Skeletal muscle cell (primary cell): ENCODE measurements around the gene DOK7.

Source experiments
- DNase-seq: peaks from one replicate; pipeline ENCODE4 v3.0.0-alpha.2; 2010; ENCODE audit warnings: low read depth
- H3K4me3 ChIP-seq: 2 replicates; pipeline ENCODE4 v1.5.1; 2011; ENCODE audit warnings: low read depth, mild to moderate bottlenecking, control low read depth, low read length, moderate library complexity

The DOK7 gene

DNA sequence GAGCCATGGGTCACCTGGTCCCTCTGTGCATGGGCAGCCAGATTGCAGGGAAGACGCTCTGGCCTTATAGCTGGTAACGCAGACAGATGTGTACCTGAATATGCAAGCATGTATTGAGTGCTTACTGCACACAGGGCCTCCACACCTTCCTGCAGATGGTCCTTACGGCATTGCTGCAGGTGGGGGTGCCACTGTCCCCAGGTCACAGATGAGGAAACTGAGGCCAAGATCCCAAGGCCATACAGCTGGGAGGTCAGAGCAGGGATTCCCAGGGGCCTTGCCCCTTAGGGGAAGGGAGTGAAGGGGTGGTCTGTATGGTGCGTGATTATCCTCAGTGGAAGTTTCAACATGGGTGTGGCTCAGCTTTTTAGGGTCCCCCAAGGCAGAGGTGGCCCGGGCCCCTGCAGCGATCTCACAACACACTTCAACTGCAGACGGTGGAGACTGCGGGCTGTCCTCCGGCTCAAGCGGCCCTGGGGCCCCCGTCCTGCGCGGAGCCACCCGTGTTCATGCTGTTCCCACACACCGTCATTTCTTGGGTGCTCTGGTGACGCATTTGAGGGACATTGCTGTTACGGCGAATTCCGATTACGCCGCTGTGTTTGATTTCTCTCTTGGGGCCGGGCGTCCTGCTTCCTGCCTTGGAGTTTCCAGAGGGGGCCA is 8.1 kb downstream of the DOK7 start:
- H3K4me3 ChIP-seq, result no peak overlapping the region
- DNase-seq, result no peak

DNA sequence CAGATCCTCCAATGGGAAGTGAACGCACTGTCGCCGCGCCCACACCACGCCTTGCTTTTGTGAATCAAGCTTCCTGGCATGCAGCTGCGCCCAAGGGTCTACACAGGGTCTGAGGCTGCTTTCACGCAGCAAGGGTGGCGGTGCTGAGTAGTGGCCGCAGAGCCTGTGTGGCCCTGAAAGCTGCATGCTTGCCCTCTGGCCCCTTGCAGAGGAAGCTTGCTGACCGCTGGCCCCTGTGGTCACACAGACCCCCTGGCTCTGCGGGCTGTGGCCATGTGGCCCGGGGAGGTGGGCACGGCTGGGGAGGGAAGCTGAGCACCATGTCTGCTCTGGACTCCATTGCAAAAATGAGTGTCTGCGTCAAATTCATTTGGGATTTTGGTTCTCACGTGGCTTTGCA is 8.8 kb downstream of the DOK7 start:
- no peak for DNase-seq
- no peak overlapping the region for H3K4me3 ChIP-seq

DNA sequence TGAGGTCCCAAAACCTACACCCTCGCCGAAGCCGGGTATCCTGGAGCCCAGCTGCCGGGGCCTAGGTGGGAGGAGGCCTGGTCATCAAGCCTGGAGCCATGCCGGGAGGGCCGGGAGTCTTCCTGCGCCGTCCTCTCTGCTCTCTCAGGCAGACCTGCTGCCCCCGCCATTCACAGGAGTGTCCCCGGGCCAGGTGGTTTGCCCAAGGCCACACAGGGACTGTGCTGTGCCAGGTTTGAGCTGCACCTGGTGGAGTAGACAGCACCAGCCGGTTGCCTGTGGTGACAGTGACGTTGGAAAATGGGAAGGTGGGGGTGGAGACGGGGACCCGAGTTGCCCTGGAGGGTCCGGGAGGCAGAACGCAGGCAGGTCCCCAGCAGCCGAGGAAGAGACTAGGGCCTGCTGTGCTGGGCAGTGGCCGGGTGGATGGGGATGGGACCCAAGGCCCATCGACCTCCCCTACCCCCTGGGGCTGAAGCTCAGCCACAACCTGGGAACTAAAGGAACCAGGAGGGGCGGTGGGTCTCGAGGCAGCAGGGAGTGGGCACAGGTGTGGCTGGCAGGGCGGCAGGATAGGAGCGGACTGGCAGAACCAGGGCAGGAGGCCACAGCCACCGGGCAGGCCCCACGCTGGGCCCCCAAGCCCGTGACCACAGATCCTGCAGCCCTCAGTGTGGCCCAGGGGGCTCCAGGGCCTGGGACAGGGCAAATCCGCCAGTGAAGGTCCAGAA is 9.5 kb downstream of the DOK7 start:
- H3K4me3 ChIP-seq, result no peak overlapping the region
- no peak for DNase-seq

DNA sequence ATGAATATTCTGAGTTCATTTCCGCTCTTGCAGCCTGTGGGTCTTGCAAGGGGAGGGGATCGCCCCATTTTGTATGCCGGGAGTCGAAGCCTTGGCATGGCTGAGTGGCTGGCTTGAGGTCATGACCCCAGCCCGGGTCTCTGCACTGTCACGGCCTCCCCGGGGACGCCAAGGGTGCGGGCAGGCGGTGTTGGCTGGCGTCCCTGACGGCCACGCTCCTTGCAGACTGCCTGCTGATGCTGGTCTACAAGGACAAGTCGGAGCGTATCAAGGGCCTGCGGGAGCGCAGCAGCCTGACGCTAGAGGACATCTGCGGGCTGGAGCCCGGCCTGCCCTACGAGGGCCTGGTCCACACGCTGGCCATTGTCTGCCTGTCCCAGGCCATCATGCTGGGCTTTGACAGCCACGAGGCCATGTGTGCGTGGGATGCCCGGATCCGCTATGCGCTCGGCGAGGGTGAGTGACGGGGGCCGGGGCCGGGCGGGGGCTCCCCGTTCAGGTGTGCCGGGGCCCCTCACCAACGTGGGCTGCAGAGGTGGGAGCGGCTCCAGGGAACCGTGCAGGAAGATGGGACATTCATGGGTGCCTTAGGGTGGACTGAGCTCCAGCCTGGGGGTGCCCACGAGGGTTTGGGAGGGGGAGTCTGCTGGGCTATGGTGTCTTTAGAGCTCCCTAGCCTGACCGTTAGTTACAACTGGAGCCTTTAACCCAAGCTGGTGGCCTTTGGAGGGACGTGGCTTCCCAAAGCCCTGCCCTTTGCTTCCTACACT is 10.3 kb downstream of the DOK7 start:
- DNase-seq, result no peak
- H3K4me3 ChIP-seq, result no peak overlapping the region

DNA sequence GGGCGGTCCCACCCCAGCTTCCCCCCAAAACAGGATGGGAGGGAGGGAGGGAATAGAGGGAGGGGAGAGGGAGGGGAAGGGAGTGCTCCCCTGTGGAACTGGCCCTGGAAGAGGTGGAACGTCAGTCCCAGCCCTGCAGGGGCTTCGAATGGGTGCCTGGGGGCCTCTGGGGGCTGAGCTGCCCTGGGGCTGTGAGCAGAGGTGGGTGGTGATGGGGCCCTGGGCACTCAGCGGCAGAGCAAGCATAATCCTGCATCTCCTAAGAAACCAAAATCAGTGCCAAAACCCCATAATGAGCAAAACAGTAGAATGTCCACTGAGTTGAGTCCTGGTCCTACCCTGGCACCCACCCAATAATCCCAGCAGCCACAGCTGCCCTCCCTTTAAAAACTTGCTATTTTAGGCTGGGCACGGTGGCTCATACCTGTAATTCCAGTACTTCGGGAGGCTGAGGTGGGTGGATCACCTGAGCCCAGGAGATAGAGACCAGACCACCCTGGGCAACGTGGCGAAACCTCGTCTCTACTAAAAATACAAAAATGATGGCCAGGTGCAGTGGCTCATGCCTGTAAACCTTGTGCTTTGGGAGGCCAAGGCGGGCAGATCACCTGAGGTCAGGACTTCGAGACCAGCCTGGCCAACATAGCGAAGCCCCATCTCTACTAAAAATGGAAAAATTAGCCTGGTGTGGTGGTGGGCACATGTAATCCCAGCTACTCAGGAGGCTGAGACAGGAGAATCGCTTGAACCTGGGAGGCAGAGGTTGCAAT is 11.1 kb downstream of the DOK7 start:
- DNase-seq, result no peak
- no peak overlapping the region for H3K4me3 ChIP-seq

DNA sequence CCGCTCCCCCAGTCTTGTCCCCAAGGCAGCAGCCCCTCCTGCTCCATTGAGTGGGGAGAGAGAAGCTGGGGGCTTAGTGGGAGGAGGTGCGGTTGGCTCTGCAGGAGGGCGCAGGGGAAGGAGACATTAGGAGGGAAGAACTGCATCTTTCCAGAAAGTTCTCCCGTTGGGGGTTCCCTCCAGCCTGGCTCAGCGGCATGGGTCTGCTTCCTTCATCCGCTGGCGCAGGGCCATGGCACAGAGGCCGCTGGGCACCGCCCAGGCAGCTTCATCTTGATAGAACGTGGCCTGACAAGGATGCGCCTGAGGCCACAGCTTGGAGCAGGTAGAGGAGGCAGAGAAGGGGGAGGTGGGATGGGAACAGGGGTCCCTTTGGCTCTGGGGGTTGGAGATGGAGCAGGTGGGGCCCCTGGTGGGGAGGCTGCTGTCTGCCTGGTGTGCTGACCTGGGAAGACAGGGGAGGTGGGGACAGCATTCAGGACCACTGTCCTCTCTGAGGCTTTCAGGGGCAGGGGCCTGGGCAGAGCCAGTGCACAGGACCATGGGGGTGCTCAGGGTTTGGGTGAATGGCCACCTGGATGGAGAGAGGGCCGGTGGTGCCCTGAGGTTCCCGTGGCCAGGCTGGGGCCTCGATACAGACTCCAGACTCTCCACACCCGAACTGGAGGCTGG is 12.1 kb downstream of the DOK7 start:
- no peak for DNase-seq
- no peak overlapping the region for H3K4me3 ChIP-seq

DNA sequence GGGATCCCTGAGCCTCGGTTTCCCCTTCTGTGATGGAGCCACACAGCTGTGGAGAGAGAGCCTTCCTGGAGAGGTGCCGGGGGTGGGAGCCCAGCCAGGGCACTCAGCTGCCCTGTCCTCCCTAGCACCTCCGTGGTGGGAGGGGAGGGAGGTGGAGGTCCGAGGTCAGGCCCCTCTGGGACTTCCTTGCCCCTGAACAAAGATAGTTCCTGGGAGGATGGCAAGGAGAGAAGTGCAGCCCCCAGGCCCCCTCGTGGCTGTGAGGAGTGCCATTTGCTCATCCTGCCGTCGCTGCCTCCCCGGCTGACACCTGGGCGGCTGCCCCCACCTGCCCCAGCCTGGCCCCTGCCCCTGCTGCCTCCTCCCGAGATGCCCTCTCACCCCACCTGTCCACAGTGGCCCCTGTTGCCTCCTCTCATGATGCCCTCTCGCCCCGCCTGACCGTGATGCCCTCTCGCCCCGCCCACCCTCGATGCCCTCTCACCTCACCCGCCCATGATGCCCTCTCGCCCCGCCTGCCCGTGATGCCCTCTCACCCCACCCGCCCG is 12.7 kb downstream of the DOK7 start:
- DNase-seq, result no peak
- no peak overlapping the region for H3K4me3 ChIP-seq

DNA sequence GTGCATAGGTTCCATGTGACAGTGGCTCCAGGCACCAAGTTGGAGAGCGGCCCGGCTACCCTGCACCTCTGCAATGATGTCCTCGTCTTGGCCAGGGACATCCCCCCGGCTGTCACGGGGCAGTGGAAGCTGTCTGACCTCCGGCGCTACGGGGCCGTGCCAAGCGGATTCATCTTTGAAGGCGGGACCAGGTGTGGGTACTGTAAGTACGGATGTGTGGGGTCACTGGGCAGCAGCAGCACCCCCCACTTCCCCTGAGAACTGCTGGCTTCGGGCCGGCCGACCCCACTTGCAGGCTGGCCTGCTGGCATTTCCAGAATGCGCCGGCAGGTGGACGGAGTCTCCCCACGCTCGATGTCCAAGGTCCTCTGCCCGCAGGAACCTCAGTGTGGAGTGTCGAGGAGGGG is 13.2 kb downstream of the DOK7 start:
- DNase-seq, result no peak

DNA sequence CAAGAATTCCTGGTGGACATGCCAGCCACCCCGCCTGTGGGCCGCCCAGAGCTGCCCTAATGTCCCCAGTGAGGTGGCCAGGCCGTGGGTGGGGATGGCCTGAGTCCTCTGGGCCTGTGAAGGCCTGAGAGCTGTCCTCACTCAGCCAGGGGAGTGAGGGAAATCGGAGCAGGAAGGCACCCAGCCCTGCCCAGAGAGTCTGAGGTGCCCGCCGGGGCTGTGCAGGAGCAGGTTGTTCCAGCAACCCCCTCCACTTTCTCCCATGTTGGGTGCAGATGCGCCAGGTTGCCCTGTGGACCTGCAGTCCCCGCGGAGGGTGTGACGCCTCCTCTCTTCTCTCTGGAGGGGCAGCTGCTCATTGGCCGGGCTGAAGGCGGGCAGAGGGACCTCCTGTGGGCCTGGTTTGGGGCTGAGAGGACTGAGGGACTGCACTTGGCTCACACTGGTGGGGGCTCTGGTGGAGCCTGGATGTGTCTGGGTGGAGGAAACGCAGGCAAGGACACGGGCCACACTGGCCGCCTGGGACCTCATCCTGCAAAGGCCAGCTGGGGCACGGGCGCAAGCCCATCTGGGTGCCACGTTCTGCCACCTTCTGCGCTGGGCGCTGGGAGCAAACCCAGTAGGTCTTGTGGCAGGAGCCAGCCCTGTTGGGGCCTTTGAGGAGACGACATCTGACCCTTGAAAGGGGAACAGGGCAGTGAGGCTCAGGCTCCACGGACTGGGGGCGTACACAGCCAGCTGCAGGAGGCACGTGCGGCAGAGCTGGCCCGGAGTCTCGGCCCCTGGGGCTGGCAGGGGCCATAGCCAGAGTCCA is 14.0 kb downstream of the DOK7 start:
- no peak overlapping the region for H3K4me3 ChIP-seq
- no peak for DNase-seq

More for the DNA sequence above, 13.2 kb downstream of the DOK7 start:
- no peak overlapping the region for H3K4me3 ChIP-seq

DNA sequence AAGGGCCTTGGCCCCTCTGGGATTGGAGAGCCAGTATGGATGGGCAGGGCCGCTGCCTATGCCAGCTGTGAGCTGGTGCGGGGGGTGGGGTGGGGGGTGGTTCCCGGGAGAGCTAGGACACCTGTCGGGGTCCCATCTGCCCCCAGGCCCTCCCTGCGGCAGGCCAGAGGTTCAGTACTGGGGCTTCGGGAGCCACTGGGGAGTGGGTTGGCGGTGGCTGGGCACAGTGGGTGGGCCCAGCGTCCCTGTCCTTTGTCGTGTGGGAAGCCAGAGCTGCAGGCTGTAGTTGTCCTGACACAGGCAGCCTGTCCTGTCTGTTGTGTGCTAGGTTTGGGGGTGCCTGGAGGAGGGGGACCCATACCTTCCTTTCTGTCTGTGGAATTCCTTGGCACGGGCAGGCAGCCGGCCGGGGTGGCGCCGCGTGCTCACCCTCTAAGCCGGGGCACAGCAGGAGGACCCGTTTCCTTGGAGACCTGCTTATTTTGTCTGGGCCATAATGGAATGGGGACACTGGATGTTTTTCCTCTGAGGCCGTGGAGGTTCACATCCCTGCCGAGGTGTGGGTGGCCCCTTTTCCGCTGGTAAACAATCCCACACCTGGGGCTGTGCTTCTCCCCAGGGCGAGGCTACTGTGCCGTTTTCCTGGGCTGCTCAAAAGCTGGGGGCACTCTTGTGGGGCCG is 14.8 kb downstream of the DOK7 start:
- no peak overlapping the region for H3K4me3 ChIP-seq
- DNase-seq, result no peak

DNA sequence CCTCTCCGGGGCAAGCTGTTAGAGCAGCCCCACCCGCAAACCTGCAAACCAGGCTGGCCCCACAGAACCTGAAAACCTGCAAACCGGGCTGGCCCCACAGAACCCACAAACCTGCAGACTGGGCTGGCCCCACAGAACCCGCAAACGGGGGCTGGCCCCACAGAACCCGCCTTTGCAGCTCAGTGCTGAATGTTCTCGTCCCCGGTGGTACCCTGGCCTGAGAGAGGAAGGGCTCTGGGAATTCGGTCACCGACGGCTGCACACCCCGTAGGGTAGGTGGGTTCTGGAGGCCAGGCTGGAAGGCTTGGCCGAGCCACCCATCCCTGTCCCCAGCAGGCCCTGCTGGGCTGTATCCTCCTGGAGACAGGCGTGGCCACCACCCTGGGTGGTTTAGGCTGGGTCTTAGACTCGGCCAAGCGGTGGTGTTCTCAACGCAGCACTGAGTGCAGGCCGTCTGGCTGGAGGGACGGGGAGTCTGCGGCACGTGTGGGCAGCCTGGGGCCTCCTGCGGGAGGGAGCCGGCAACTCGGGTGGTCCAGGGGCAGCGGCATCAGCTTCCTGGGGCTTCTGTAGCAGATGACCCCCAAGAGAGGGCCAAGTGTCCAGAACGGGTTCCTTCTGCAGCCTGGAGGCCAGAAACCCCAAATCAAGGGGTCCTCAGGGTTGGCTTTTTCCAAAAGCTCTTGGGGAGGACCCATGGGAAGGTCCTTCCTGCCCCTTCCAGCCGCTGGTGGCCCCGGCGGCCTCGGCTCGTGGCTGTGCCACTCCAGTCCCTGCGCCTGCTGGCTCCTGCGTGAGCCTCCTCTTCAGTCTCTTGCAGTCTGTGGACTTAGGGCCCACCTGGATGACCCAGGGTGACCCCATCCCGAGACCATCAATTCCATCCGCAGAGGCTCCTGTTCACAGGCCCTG is 15.6 kb downstream of the DOK7 start:
- H3K4me3 ChIP-seq, result no peak overlapping the region
- no peak for DNase-seq

DNA sequence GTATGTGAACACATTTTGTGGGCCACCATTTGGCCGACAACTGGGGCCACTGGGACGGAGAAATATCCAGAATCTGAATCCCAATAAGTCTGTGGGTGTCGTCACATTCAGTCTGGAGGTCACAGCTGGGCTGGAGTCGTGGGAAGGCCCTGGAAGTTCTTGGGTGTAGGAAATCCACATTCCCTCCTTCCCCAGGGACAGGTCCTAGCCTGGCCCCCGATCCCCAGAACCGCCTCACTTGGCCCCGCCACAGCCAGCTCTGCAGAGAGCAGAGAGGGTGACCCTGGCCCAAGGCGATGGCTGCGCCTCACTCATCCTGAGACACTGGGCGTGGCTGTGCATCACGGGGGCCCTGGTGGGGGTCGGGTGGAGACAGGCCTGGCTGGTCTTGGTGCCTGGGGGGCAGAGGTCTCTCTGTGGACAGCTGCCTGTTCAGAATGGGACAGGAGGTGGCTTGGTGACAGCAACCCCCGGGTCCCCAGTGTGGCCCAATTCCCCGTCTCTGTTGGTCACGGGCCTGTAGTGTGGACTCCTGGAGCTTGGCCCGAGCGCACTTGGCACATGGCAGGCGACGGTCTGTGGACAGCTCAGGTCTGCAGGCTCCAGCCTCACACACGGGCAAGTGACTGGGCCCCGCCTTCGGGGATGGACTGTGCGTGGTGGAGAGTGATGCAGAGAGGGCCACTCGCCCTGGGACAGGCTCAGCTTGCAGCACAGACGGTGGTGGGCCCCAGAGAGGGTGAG is 16.4 kb downstream of the DOK7 start:
- no peak for DNase-seq
- H3K4me3 ChIP-seq, result no peak overlapping the region

DNA sequence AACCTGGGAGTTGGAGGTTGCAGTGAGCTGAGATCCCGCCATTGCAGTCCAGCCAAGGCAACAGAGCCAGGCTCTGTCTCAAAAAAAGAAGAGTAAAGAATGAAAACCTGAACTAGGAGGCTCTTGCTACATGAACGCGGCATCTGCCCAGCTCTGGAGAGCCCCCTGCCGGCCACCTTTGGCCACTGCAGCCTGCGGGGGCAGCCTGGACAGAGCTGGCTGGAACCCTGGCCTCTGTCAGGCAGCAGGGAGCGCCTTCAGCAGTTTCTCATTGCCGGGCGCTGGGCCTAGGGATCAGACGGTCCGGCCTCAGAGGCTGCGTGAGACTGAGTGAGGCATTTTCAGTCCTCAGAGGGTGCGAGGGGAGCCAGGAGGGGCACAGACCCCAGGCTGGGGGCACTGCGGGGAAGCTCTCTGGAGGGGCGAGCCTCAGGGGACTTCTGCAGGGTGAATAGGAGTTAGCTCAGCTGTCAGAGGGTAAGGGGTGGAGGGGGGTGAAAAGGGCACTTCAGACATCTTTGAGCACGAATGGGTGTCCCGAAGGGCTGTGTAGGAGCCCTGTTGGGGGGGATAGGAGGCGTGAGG is 17.5 kb downstream of the DOK7 start:
- no peak overlapping the region for H3K4me3 ChIP-seq
- DNase-seq, result no peak

DNA sequence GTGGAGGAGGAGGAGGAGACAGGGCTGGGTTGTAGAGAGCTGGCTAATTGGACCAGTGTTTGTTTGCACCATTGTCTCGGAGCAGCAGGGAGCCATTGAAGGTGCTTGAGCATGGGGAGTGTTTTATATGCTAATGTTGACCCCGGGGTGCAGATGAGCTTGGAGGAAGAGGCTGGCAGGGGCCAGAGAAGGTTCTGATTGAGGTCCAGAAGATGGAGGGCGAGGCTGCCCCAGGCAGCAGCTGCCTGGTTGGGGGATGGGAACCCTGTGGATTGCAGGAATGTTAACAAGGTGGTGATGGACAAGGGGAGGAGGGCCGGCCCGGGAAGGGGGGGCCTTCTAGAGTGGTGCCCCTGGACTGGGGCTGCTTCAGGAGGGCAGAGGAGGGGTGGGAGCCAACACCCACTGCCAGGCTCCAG is 18.0 kb downstream of the DOK7 start:
- H3K4me3 ChIP-seq, result no peak overlapping the region
- no peak for DNase-seq

DNA sequence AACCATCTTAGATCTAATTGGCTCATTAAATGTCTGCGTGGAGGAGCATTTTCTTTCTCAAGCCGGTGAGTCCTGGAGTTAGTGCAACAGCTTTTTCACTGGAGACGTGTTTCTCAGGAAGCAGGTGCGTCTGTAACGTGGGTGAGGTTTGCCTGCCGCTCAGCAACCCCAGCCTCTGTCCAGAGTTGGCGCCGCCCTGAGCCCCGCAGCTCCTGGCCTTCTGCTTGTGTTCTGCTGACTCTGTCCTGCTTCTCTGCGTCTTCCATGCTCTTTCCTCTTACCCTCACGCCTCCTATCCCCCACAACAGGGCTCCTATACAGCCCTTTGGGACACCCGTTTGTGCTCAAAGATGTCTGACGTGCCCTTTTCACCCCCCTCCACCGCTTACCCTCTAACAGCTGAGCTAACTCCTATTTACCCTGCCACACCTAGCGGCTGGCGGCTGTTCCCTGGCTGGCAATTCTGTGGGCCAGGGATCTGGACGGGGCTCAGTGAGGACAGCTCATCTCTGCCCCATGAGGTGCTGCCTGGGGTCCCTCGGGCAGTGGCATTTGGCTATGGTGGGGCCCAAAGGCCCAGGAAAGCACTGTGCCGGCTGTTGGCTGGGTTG is 18.8 kb downstream of the DOK7 start:
- no peak for DNase-seq

More for the DNA sequence above, 18.8 kb downstream of the DOK7 start:
- no peak overlapping the region for H3K4me3 ChIP-seq
